NCI-H2196 (cell line): Measurements from ENCODE around the gene CKAP2L.
"Not testable (repeated sequence)": the region's sequence is repeated elsewhere in the genome, so short reads cannot be mapped to it uniquely, and the experiment has no call there.

ENCODE experiments used
- DNase-seq: peaks from one replicate; lab custom pipeline; 2025; ENCODE audit not compliant: unreplicated experiment; lab: John Stamatoyannopoulos, UW

Gene CKAP2L

DNA sequence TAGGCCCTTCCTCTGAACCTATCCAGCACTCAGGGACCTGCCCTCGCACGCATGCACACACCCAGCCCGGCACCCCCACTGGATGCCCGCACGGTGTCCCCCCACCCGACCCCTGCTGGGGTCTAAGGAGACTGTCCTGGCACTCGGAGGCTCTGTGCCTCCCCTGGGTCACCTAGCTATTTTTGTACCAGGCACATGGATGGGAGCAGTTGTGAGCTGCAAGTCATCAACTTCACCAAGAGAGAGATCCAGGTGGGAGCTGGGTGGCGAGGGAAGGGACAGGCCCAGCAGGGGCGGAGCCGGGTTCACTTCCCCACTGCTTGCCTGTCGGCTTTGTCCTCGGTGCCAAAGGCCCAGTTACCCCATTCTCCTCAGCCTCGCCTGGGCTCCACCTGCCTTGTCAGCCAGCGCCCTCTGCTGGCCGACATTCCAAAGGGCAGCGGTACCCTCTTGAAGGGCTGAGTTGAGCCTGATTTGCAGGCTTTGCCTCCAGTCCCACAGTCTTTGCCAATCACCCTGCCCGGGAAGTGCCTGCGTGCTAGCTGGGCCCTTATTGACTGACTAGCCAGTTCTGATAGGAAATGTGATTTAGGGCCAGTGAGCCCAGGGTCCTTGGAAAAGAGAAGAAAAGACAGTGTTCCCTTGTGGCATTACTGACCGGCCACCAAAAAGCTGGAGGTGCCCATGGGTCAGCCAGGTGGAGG is 37.8 kb downstream of the CKAP2L start:
- DNase-seq: peak; percentile 97

DNA sequence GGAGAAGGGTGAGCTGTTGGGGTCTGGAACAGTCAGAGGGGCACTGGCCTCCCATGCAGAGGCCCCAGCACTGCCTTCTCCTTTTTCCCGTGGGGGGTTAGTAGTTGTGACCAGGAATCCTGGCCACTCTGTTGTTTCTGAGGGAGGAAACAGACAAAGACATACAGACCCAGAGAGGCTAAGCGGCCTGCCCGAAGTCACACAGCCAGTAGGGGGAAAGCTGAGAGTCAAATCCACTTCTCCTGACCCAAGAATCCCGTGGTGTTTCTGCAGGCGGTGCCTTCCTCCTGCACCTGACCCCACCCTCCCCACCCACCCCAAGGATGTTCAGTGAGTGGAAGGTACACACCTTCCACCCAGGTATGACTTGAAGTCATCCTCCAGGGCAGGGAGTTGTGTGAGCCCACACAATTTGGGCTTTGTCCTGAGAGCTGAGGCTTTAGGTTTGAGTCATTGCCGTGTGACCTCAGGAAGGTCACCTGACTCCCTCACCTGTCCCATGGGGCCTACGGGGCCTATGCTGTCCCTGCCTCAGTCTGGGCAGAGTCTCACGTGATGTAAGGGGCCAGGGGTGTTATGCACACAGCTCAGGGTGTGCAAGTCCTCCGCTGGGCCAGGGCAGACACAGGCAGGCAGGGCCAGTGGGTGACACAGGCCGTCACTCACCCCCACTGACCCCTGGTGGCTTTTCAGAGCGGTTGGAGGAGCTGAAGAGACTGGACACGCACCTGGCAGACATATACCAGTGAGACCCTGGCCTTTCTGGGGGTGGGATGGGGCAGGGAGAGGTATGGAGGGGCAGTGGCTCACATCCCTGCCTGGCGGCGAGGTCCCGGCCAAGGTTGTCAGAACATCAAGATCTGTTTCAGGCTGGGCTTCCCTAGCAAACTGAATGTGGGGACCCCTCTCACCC is 38.6 kb downstream of the CKAP2L start:
- DNase-seq: no peak

DNA sequence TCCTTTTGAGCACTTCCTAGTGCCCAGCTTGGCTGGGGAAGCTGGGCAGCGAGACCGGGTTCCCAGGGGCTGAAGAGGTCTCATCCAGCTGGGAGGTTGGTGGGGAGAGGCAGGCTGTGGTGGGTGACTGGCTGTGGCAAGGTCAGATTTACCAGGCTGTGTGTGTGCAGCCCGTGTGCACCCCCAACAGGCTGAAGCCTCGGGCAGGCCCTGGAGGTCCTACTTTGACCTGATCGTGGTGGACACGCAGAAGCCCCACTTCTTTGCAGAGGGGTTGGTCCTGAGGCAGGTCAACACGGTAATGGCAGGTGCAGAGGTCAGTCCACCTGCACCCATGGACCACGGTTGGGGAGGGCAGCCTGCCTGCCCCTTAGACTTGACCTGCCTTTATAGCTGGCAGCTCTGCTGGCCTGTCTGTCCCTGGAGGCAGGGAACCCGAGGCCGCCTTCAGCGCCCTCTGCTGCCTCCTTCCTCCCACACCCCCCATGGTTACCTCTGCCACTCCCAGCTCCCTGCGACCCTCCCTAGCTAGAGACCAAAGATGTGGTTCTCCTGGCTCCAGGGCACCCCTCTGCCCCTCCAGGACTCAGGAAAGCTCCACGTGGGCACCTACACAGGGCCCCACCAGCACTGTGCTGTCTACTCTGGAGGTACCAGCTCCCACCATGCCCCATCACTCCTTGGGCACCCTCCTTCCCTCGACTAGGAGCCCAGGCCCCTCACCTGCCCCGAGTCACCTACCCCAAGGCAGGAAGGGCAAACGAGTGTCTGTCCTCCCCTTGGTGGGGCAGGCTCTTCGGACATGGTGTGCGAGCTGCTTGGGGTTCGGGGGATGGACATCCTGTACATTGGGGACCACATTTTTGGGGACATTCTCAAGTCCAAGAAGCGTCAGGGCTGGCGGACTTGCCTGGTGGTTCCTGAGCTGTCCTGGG is 39.6 kb downstream of the CKAP2L start:
- DNase-seq: peak; percentile 26

DNA sequence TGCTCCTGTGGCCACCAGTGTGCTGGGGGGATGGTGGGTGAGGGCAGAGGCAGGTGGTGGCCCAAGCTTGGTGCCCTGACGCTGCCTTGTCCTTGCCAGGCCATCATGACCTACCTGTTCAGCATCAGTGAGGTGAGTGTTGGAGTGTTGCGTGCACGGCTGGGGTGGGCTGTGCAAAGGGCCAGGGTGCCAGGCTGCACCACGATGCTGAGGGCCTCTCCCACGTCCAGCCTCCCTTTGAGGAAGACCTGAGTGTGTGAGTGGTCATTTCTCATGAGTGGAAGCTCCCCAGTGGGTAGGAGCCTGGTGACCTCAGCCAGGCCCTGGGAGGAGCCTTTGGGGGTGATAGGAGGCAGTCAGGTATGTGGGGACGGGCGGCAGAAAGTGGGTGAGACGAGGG is 40.4 kb downstream of the CKAP2L start:
- no peak for DNase-seq

DNA sequence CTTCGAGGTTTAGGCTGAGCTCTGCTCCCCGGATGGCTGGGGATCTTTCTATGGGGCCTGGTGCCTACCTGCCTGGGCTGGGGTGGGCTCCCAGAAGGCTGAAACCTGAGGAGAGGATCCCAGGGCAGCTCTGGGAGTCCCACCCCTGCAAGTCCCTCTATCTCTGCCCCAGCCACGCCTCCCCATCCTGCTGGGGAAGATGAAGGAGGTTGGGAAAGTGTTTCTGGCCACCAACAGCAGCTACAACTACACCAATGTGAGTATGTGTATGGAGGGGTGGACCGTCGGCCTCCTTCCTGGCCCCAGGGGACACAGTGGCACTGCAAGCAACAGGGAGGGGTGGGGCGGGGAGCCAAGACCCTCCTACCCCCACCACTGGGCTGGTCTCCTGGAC is 40.9 kb downstream of the CKAP2L start:
- no peak for DNase-seq

DNA sequence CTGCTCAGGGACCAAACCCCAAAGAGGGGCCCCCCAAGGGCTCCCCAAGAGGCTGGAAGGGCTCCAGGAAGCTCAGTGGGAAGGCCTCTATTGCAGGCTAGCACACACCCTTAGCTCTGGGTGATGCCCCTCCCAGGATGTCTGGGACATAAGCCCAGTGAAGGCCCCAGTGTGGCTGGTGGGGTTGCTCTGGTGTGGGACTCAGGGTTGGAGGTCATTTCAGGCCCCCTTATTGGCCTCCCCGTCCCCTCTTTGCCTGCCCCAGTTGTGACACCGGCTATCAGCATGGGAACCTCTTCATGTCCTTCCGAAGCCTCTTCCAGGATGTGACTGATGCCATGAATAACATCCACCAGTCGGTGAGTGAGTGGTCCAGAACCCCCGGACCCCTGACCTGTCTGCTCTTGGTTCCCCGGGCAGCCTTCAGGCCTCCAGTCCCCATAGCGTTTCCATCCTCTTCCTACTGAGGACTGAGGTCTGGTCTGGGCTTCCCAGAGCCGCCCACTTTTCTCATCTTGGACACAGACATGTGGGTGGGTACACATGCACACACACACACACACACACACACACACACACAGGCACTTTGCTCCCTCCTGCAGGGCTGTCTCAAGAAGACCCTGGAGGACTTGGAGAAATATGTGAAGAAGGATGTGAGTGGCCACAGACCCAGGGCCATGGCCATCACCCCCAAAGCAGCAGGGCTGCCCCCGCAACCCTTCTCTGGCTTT is 41.4 kb downstream of the CKAP2L start:
- no peak for DNase-seq

DNA sequence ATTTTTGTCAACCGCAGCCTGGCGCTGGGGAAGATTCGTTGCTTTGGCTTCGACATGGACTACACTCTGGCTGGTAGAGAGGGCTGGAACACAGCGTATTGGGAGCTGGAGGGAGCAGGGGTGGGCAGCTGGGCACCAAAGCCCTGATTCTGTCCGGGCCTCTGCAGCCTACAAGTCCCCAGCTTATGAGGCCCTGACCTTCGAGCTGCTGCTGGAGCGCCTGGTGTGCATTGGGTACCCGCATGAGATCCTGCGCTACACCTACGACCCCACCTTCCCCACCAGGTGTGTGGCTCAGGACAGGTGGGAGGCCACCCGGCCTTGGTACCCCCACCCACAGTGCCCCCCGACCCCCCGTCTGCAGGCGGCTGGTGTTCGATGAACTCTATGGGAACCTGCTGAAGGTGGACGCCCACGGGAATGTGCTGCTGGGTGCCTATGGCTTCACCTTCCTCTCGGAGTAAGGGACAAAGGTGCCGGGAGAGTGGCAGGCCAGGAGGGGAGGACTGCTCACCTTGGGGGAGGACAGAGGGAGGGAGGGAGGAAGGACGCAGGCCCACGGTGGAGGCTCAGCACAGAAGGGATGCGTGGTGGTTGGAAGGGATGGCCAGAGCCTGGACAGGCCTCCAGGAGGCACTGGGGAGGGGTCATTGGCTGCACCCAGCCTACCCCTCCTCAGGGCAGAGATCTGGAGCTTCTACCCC is 42.4 kb downstream of the CKAP2L start:
- no peak for DNase-seq

DNA sequence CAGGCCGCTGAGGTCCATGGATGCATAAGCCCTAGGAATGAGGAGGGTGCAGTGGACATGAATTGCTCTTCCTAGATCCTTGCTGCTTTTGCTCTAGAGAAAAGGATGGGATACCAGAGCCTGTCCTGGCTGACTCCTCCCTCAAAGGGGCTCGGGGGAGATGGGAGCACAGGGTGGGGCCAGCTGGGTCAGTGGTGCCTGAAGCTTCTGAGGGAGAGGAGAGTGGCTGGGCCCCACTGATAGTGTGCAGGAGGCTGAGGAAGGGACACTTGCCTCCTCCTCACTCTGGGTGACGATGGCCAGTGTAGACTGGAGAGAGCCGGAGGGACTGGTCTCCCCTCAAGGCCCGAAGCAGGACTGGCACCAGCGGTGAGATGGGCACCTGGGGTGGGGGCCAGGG is 43.6 kb downstream of the CKAP2L start, which contains the start of gene NT5DC4:
TSS of gene NT5DC4 (plus strand) at position 236 of the 400 bp plus-strand sequence. CDS start at position 296, 60 bp downstream.
- no peak for DNase-seq

DNA sequence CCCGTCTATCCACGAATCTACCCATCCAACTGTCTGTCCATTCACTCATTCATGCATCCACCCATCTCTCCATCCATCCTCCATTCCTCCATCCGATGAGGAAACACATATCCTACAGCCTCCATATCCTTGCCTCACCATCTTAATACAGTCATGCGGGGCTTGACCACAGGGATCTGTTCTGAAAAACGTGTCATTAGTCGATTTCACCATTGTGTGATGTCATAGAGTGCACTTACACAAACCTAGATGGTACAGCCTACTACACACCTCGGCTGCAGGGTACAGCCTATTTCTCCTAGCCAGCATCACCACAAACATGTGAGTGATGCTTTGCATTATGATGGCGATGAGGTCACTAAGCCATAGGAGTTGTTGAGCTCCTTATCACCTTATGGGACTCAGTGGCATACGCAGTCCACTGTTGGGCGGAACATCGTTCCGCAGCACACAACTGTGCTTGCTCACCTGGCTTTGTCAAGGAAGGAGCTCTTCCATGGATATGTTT is 45.5 kb downstream of the CKAP2L start:
- DNase-seq: no peak

DNA sequence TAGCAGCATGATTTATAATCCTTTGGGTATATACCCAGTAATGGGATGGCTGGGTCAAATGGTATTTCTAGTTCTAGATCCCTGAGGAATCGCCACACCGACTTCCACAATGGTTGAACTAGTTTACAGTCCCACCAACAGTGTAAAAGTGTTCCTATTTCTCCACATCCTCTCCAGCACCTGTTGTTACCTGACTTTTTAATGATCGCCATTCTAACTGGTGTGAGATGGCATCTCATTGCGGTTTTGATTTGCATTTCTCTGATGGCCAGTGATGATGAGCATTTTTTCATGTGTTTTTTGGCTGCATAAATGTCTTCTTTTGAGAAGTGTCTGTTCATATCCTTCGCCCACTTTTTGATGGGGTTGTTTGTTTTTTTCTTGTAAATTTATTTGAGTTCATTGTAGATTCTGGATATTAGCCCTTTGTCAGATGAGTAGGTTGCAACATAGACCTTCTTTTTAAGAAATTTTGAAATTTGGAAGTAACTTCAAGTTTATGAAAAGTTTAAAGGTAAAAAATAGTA is 47.5 kb downstream of the CKAP2L start:
- DNase-seq: not testable (repeated sequence)

DNA sequence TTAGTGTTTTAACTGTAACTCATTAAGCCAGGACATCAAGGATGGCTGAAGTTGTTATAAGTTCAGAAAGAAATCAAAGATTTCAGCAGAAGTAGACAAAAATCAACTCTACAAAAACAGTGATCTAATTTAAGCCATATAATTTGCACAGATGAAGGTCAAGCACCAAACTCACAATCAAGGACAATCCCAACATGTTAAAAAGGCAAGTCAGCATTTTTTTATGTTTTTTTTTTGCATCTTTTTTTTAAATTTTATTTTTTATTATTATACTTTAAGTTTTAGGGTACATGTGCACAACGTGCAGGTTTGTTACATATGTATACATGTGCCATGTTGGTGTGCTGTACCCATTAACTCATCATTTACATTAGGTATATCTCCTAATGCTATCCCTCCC is 48.3 kb downstream of the CKAP2L start:
- DNase-seq: not testable (repeated sequence)

DNA sequence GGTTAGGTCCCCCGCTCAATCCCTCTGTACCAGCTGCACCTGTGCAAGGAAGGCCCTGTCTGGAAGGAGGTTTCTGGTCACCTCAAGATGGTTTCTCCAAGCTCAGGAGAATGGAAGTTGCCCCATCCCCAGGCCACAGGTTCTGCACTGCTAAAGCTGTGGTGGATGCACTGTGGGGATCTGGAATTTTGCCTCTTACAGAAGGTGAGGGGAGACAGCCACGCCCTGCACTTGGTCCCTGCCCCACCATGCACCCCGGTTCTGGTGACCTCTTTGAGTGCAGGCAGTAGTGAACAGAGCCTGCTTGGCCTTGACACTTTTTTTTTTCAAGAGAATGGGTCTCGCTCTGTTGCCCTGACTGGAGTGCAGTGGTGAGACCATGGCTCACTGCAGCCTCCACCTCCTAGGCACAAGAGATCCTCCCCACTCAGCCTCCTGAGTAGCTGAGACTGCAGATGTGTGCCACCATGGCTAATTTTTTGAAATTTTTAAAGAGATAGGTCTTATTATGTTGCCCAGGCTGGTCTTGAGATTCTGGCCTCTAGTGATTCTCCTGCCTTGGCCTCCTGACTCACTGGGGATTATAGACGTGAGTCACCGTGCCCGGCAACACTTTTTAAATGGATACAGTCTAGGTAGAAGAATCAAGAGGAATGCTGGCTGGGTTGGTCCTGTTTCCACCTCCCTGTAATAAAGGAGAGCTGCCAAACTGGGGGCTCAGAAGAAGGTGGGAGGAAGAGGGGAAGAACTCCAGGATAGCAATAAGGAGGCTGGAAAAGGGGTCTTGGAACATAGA is 49.4 kb downstream of the CKAP2L start:
- no peak for DNase-seq

DNA sequence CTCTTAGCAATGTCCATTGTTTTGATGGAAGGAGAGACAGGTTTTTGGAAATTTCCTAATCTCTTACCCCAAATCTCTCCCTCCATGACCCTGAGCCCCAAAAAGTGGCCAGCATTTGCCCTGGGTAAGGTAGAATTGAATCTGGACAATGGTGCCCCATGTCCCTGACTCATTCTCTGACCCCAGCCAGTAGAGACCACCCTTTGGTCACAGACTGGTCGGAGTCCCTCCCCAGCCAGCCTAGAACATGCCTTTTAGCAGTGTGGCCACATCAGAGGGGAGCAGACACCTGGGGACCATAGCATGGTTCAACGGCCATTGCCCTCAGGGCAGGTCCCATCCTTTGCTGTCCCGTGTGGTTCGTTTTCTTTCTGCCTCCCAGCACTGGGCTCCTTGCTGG is 50.1 kb downstream of the CKAP2L start:
- no peak for DNase-seq

DNA sequence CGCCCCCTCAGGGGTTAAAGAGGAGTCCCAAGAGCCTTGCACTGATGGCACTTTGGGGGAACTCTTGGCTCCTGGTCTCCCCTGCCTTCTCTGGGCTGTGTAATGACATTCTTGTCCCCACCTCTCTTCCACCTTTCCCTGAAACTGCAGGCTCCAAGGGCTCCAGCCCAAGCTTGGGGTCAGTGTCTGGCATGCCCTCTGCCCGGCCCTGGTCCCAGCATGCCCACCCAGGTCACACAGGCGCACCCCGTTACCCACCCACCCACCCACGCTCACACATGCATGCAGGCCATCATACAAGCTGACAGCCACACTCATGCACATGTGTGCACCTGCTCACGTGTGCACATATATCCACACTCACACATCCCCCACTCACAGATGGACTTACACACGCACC is 50.5 kb downstream of the CKAP2L start:
- DNase-seq: no peak

DNA sequence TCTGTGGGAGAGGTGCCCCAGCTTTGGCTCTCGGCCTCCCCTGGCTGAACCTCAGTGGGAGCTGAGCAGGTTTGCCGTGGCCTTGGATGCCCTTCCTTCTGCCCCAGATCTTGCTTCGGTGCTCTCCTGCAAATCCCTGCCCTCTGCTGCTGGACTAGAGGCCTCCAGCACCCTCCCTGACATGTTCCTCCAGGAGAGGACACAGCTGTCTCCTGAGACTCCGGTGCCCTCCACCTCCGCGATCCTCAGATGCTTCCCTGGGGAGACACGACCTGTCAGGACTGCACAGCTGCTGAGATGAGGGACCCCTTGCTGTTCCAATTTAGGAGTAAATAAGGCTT is 50.9 kb downstream of the CKAP2L start:
- no peak for DNase-seq

DNA sequence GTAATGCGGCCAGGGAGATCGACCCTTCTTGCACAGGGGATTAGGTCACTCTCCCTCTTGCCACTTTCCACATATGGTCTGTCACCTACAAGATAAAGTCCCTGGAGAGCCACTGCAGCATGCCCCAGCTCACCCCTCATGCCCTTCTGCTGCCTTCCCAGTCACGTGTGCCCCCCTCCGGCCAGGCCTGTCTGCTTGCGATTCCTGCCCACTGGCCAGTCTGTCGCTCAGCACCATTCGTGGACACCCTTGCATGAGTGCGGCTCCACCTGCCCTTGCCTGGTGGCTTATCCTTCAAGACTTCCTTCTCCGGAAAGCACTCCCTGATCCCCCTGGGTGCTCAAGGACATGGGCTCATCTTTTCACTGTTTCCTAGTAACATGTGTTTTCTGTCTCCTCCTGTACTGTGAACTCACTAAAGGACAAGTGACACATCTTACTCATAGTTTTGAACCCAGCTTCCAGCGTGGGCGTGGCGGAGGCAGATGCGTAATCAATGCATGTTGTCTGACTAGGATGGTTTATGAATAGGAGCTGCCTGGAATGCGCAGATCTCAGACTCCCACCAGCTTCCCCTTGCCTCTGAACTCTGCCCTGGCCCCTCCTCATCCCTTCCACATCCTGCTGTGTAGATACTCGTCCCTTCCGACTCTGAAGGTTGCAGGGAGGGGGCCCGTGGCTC is 51.4 kb downstream of the CKAP2L start:
- DNase-seq: no peak

DNA sequence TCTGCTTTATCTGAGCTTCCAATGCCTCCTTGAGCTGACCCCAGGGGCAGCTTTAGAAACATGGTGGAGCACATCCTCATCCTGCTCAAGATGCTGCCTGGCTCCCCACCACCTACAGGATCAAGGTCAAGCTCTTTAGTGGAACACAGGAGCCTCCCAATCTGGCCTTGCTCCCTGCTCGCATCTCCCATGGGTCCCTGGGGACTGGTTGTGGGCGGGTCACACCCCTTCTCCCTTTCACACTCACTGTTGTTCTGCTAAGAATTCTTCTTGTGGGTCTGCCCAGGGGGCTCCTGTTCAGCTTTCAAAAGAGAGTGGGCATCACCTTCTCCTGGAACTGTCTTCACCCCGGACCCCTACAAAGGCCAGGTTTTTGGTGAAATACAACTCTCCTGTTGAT is 51.9 kb downstream of the CKAP2L start:
- DNase-seq: no peak
